HG02678 (cell line): ENCODE data around the gene PRIM2.
"Not testable (repeated sequence)": the region's sequence is repeated elsewhere in the genome, so short reads cannot be mapped to it uniquely, and the experiment has no call there.

Source experiments
- ATAC-seq: cut with Tn5 transposase; IDR thresholded peaks from one replicate; pipeline ENCODE4 v1.9.1; 2021; ENCODE audit warnings: mild to moderate bottlenecking, moderate library complexity; ENCODE audit not compliant: unreplicated experiment

PRIM2 gene

GRCh38 chr6:57362340-57362739 lies 44.9 kb downstream of the PRIM2 start:
- ATAC-seq: not testable (repeated sequence)

GRCh38 chr6:57365076-57365583 lies 47.7 kb downstream of the PRIM2 start:
- not testable (repeated sequence) for ATAC-seq

GRCh38 chr6:57368965-57369731 lies 51.7 kb downstream of the PRIM2 start:
- ATAC-seq: not testable (repeated sequence)

DNA sequence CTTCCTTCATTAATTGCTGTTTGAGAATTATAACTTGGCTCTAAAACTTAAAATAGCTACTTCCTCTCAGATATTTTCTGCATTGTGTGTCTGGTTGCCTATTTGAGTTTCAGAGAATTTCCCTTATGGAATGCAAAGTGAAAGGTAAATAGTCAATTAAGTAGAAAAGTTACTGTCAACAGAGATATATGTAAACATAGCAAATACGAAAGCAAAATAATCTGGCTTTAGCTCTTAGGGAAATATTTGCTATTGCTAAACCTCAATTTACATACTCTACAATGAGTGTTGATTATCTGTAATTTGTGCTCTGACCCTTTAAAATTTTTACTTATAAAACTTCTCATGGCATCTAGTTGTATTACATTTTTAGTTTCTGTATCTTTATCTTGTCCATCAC lies 54.3 kb downstream of the PRIM2 start:
- not testable (repeated sequence) for ATAC-seq

DNA sequence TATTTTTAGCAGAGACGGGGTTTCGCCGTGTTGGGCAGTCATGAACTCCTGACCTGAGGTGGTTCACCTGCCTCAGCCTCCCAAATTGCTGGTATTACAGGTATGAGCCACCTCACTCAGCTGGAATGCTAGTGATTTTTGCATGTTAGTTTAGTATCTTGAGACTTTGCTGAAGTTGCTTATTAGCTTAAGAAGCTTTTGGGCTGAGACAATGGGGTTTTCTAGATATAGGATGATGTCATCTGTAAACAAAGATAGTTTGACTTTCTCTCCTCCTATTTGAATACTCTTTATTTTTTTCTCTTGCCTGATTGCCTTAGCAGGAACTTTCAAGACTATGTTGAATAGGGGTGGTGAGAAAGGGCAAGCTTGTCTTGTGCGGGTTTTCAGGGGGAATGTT lies 57.3 kb downstream of the PRIM2 start:
- ATAC-seq: not testable (repeated sequence)

- not testable (repeated sequence) for ATAC-seq
Observed at GRCh38 chr6:57376083-57376482, 58.7 kb downstream of the PRIM2 start.

GRCh38 chr6:57389038-57389592 lies 71.7 kb downstream of the PRIM2 start:
- not testable (repeated sequence) for ATAC-seq

GRCh38 chr6:57390818-57391217 lies 73.4 kb downstream of the PRIM2 start:
- not testable (repeated sequence) for ATAC-seq

DNA sequence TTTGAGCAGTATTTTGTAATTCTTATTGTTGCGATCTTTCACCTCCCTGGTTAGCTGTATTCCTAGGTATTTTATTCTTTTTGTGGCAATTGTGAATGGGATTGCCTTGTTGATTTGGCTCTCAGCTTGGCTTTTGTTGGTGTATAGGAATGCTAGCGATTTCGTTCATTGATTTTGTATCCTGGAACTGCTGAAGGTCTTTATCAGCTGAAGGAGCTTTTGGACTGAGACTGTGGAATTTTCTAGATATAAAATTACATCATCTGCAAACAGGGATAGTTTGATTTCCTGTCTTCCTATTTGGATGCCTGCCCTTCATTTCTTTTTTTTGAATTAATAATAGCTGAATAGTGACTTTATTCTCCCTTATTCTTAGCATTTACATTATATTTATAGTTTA lies 74.6 kb downstream of the PRIM2 start:
- ATAC-seq: not testable (repeated sequence)

DNA sequence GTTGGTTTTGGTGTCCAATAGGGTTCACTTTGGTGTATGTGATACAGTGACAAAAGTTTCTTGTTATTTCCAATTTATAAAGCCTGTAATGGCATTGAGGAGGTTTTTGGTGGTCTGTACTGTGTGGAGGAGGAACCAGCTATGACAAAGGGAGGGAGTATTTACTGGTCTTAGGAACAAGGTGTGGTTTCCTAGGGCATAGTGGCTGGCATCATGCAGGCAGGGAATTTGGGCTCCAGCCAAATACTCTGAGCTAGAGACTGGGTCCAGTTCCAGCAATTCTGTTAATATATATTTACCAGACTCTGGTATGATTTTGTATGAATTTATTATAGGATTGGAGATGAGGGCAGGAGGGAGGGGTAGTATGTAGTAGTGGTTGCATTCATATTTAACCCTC lies 101.9 kb downstream of the PRIM2 start:
- not testable (repeated sequence) for ATAC-seq

DNA sequence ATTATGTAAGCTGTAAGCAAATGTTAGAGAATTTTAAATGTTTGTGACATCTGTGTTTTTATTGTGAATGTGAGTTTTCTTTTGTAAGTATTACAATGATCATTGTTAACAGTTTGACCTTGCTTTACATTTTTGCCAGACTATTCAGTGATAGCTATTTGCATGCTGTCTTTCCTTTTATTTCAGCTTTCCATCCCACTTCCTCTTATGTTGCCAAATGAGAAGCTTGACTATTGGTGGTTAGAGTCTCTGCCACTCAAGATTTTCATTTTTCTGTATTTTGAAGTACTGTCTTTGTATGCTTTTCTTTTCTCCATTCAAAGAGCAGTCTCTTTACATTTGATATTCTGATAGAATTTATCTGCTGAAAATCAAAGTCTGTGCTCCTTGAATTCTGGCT lies 104.1 kb downstream of the PRIM2 start:
- ATAC-seq: peak; percentile 40

DNA sequence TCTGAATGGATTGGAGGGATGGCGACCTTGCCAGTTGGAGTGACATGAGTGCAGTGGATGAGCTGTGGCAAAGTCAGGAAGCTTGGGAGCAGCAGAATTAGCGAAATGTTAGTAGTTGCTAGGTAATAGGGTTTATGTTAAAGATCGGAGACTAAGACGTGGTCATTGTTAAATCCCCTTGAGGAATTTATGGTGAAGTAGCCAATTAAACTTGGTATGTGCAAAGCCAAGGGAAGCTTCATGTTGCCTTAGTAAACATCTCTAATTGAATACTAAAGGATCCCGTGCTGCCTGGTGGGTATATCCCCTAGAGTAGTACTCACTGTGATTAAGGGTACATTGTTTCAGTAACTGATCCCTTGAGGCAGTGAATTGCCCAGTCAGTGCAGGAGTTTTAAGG lies 106.0 kb downstream of the PRIM2 start:
- ATAC-seq: no peak

DNA sequence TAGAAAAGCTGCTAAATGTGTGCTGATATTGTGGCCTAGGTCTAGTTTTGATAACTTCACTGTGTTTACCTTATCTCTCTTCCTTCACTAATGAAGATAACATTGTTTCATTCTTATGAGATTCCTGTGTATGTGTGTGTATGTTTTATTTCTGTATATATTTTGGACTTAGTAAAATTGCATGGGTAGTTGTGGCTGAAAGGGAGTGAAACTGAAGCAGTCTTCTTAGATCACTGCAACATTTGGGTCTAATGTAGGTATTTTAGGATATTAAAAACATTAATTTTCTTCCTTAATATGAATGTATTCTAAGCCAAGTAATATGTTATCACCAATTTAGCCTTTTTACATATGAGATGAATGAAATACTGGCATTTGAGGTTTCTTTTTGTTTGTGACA lies 114.3 kb downstream of the PRIM2 start:
- ATAC-seq: not testable (repeated sequence)

- ATAC-seq: no peak
Observed at GRCh38 chr6:57432157-57432556, 114.7 kb downstream of the PRIM2 start.

DNA sequence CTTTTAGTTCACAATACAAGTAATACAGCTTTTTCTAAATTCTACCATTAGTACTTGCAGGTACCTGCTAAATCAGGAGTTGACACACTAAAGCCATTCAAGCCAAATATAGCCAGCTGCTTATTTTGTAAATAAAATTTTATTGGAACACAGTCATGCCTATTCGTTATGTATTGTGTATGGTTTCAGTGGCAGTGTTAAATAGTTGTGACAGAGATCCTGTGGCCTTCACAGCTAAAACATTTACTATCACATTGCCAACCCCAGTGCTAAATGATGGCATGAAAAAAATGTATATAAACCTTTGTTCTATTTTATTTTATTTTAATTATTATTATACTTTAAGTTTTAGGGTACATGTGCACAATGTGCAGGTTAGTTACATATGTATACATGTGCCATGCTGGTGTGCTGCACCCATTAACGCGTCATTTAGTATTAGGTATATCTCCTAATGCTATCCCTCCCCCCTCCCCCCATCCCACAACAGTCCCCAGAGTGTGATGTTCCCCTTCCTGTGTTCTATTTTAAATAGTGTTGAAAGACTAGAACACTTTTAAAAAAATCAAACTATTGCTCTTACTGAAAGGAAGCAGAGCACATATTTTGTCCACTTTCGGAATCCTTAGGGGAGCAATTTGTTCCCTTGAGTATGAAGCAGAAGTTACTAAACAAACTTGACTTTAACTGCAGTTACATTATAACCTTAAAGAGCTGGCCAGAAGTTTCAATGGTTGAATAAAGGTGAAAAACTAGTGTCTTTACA lies 115.7 kb downstream of the PRIM2 start:
- peak; percentile 59 for ATAC-seq

- not testable (repeated sequence) for ATAC-seq
Observed at GRCh38 chr6:57433790-57434189, 116.4 kb downstream of the PRIM2 start.

DNA sequence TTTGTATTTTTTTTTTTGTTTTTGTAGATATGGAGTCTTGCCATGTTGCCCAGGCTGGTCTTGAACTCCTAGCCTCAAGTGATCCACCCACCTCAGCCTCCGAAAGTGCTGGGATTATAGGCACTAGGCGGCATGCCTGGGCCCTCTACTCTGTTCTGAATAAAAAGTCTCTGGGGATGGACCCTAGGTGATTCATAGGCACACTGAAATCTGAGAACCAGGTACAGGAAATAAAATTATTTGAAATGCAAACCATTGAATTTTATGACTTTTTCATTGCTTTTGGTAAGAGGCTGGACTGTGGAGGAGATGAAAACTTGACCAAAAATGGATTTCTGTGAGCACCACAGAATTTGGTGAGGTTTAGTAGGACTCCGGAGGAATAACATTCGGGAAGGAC lies 117.5 kb downstream of the PRIM2 start:
- no peak for ATAC-seq

DNA sequence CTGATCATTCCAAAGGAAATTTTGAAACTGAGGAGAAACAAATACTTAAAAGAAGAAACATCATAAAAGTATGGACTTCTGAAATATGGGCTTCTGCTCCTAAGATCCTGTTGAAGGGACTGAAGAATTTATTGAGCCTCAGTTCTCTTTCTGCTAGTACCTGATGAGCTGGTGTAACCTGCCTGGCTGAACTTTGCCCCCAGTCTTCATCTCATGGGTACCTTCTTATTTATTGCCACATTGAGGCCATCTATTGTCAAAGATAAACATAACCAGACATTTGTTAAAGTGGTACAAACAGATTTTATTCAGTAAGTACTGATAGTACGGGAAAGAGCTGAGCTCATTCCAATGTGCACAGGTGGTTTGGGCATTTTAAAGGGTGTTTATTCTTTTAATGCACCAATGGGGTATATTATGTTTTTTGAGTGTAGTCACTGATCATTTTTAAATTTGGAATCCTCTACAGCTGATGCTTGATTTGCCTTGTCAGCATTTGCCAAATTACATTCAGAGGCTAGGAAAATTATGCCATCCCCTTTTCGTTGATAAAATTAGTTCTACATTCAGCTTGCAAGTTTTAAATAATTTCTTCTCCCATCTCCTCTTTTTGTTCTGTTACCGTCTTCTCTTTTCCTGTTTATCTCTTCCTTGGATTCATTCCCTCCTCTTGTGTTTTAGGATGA lies 118.2 kb downstream of the PRIM2 start:
- ATAC-seq: no peak

DNA sequence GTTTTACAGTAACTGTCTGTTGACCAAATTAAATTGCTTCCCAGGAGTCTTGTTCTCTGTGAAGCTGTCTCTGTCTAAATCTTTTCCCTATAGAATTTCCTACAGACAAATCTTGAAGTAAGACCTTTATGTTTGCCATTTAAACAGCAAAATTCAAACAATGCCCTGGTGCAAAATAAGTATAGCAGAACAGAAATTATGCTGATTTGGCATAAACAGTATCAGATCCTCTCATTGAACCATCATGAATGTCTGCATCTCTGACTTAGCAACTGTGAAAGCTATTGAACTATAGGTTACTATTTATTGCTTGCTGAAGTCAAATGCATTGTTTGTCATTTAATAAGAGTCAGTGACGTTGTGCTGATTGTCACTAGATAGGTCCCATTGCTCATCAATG lies 123.3 kb downstream of the PRIM2 start:
- not testable (repeated sequence) for ATAC-seq

DNA sequence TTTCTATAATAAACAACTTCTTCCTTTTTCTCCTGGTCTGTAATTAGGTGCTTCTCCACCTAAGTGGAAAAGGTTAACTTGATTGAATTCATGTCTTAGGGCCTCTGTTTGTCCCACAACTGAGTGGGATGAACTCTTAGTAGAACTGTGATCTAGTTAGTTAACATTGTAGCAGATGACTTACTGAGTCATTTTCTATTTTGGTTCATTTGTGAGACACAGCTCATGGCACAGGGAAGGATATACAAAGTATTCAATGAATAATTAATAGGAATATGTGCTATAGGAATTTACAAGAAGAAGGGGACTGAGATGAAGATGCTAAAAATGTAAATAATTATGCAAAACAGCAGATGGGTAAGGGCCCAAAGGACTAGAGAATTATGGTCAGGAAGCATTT lies 124.7 kb downstream of the PRIM2 start:
- not testable (repeated sequence) for ATAC-seq

GRCh38 chr6:57443181-57443580 lies 125.8 kb downstream of the PRIM2 start:
- ATAC-seq: not testable (repeated sequence)
